K562 (cell line): Measurements from ENCODE around the gene SLC2A9. TPM values are rescaled to one million over a fixed set of nuclear protein-coding genes. Genes with fewer than 3 reads are reported as not detected.

Source experiments
- MAFF ChIP-seq: IDR thresholded peaks from 2 replicates; pipeline ENCODE4 v1.6.1; 2012; ENCODE audit warnings: low read length, improper control_type of control experiment
- RBM14 ChIP-seq: fragments of 200-400 bp; formaldehyde crosslinking; IDR thresholded peaks from 2 replicates; pipeline ENCODE4 v1.6.1; 2018; ENCODE audit warnings: low read depth, mild to moderate bottlenecking, low read length, moderate library complexity, borderline replicate concordance; ENCODE audit not compliant: insufficient read depth
- ZNF707 ChIP-seq: fragments of 250-450 bp; sonication (Bioruptor Pico); conservative IDR thresholded peaks from 2 replicates; pipeline ENCODE4 v1.8.0; 2022; ENCODE audit warnings: inconsistent platforms, mild to moderate bottlenecking, moderate library complexity
- polyA plus RNA-seq, 8 experiments: library from polyadenylated mRNA; depleted of rRNA in 4 of 8; stranded (reverse) in 5 of 8; unstranded in 3 of 8; fragments of >200 nt; fragmentation: Nextera tagmentation in 2 of 8; fragmentation: Illumina TruSeq in 1 of 8; extraction: Ambion mirVana in 2 of 8; extraction: Trizol in 1 of 8; gene quantifications; 2 replicates each; pipeline versions ENCODE4 v1.2.1 to v1.2.3, GENCODE V29; 2011 to 2014; ENCODE audit warnings: inconsistent platforms in 1 of 8, missing spikeins in 1 of 8
- total RNA-seq, 7 experiments: library from RNA; depleted of rRNA in 6 of 7; stranded (reverse); fragments of >200 nt in 6 of 7; fragmentation: Illumina TruSeq in 2 of 7; extraction: Trizol in 2 of 7; gene quantifications; 2 replicates each; pipeline versions ENCODE4 v1.2.1 to v1.2.3, GENCODE V29; 2011 to 2021; ENCODE audit warnings: low replicate concordance in 1 of 7
- TF ChIP-seq, protein P1 (sequence below): sonication (generic); formaldehyde crosslinking; IDR thresholded peaks from 2 replicates; pipeline ENCODE4 v1.8.0; 2023; ENCODE audit warnings: missing genetic modification reagents, mild to moderate bottlenecking, borderline replicate concordance
- TF ChIP-seq, protein P2 (sequence below): sonication (generic); formaldehyde crosslinking; IDR thresholded peaks from 2 replicates; pipeline ENCODE4 v1.8.1; 2023; ENCODE audit warnings: missing genetic modification reagents, mild to moderate bottlenecking, borderline replicate concordance

The SLC2A9 gene
- total and polyA plus RNA-seq, 9 of the 15 experiments (the other 6 are each of a cell fraction or from before 2014, with no cell fraction given), result 0.15 to 1.9 (median 0.76) TPM

DNA sequence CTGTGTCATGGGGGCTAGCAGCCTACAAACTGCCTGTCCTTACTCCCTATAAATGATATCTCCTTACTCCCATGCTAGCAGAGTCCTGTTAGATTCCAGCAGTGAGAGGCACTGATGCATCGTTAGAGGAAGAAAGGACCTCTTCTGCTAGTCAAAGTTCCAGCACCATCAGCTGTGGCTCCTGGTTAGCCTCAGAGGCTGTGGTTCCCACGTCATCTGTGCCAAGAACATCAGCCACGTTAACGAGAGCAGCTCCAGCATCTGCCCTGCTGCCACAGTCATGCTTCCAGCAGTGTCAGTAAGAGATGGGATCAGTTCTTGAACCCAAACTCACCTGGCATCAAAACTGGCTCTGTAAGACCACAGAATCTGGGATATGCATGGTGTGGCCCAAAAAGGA lies 88.5 kb downstream of the SLC2A9 start (continued):
- TF ChIP-seq, protein P1, sequence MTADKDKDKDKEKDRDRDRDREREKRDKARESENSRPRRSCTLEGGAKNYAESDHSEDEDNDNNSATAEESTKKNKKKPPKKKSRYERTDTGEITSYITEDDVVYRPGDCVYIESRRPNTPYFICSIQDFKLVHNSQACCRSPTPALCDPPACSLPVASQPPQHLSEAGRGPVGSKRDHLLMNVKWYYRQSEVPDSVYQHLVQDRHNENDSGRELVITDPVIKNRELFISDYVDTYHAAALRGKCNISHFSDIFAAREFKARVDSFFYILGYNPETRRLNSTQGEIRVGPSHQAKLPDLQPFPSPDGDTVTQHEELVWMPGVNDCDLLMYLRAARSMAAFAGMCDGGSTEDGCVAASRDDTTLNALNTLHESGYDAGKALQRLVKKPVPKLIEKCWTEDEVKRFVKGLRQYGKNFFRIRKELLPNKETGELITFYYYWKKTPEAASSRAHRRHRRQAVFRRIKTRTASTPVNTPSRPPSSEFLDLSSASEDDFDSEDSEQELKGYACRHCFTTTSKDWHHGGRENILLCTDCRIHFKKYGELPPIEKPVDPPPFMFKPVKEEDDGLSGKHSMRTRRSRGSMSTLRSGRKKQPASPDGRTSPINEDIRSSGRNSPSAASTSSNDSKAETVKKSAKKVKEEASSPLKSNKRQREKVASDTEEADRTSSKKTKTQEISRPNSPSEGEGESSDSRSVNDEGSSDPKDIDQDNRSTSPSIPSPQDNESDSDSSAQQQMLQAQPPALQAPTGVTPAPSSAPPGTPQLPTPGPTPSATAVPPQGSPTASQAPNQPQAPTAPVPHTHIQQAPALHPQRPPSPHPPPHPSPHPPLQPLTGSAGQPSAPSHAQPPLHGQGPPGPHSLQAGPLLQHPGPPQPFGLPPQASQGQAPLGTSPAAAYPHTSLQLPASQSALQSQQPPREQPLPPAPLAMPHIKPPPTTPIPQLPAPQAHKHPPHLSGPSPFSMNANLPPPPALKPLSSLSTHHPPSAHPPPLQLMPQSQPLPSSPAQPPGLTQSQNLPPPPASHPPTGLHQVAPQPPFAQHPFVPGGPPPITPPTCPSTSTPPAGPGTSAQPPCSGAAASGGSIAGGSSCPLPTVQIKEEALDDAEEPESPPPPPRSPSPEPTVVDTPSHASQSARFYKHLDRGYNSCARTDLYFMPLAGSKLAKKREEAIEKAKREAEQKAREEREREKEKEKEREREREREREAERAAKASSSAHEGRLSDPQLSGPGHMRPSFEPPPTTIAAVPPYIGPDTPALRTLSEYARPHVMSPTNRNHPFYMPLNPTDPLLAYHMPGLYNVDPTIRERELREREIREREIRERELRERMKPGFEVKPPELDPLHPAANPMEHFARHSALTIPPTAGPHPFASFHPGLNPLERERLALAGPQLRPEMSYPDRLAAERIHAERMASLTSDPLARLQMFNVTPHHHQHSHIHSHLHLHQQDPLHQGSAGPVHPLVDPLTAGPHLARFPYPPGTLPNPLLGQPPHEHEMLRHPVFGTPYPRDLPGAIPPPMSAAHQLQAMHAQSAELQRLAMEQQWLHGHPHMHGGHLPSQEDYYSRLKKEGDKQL, result no peak
- TF ChIP-seq, protein P2, sequence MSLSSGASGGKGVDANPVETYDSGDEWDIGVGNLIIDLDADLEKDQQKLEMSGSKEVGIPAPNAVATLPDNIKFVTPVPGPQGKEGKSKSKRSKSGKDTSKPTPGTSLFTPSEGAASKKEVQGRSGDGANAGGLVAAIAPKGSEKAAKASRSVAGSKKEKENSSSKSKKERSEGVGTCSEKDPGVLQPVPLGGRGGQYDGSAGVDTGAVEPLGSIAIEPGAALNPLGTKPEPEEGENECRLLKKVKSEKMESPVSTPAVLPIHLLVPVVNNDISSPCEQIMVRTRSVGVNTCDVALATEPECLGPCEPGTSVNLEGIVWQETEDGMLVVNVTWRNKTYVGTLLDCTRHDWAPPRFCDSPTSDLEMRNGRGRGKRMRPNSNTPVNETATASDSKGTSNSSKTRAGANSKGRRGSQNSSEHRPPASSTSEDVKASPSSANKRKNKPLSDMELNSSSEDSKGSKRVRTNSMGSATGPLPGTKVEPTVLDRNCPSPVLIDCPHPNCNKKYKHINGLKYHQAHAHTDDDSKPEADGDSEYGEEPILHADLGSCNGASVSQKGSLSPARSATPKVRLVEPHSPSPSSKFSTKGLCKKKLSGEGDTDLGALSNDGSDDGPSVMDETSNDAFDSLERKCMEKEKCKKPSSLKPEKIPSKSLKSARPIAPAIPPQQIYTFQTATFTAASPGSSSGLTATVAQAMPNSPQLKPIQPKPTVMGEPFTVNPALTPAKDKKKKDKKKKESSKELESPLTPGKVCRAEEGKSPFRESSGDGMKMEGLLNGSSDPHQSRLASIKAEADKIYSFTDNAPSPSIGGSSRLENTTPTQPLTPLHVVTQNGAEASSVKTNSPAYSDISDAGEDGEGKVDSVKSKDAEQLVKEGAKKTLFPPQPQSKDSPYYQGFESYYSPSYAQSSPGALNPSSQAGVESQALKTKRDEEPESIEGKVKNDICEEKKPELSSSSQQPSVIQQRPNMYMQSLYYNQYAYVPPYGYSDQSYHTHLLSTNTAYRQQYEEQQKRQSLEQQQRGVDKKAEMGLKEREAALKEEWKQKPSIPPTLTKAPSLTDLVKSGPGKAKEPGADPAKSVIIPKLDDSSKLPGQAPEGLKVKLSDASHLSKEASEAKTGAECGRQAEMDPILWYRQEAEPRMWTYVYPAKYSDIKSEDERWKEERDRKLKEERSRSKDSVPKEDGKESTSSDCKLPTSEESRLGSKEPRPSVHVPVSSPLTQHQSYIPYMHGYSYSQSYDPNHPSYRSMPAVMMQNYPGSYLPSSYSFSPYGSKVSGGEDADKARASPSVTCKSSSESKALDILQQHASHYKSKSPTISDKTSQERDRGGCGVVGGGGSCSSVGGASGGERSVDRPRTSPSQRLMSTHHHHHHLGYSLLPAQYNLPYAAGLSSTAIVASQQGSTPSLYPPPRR (CRISPR knock-in tag), result no peak
- TF ChIP-seq MAFF (no peak), RBM14 (no peak), ZNF707 (CRISPR knock-in tag) (no peak)
